ENCODE results near the gene EFNB3. TPM values are rescaled to one million over a fixed set of nuclear protein-coding genes. Genes with fewer than 3 reads are reported as not detected.

The EFNB3 gene
- total RNA-seq = under 1 TPM; 0.22 to 0.82 (median 0.55) TPM

GRCh38 chr17:7704601-7705268, at the start of gene EFNB3:
TSS of gene EFNB3 (plus strand) at chr17:7705202. CDS start at chr17:7705599, 397 bp downstream.
- no peak for TF ChIP-seq CTCF (IDR thresholded peaks at IDR 0.05; ENCODE audit: low read depth)

- TF ChIP-seq CTCF (IDR thresholded peaks at IDR 0.05; ENCODE audit: low read depth) = no peak
Measured at GRCh38 chr17:7655541-7655840, 49.5 kb upstream of the EFNB3 start.

- TF ChIP-seq CTCF (IDR thresholded peaks at IDR 0.05; ENCODE audit: low read depth) = no peak
Measured at GRCh38 chr17:7656958-7657609, 47.9 kb upstream of the EFNB3 start.

- TF ChIP-seq CTCF (IDR thresholded peaks at IDR 0.05; ENCODE audit: low read depth) = no peak
Measured at GRCh38 chr17:7667656-7668406, 37.2 kb upstream of the EFNB3 start.

- TF ChIP-seq CTCF (IDR thresholded peaks at IDR 0.05; ENCODE audit: low read depth) = no peak
Measured at GRCh38 chr17:7668482-7668881, 36.5 kb upstream of the EFNB3 start.

GRCh38 chr17:7673239-7673638, 31.8 kb upstream of the EFNB3 start:
- TF ChIP-seq CTCF (IDR thresholded peaks at IDR 0.05; ENCODE audit: low read depth) = no peak

GRCh38 chr17:7674934-7675333, 30.1 kb upstream of the EFNB3 start:
- TF ChIP-seq CTCF (IDR thresholded peaks at IDR 0.05; ENCODE audit: low read depth) = no peak
